ENCODE measurements around the gene TIMM29.

Gene TIMM29

DNA sequence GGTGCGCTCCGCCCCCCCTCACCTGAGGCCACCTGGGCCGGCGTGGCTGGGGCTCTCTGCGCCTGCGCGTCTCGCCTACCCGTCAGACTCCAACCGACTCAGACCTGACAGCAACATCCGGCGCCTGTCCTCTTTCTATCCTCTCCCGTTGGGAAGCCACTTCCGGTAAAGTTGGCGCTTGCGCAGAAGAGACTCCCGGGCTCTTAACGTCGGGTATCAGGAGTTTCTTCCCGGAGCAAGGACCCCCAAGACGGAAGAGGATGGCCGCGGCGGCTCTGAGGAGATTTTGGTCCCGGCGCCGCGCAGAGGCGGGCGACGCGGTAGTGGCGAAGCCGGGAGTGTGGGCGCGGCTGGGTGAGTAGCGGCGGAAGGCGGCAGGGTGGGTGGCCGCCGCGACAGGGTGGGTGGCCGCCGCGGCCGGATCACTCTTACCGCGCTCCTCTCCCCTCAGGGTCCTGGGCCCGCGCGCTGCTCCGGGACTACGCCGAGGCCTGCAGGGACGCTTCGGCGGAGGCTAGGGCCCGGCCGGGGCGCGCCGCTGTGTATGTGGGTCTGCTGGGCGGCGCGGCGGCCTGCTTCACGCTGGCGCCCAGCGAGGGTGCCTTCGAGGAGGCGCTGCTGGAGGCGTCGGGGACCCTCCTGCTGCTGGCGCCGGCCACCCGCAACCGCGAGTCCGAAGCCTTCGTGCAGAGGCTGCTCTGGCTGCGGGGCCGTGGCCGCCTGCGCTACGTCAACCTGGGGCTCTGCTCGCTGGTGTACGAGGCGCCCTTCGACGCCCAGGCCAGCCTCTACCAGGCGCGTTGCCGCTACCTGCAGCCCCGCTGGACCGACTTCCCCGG lies at the start of gene TIMM29, which contains the start of gene YIPF2:
TSS of gene TIMM29 (plus strand) at position 249 of the 839 bp plus-strand sequence. CDS start at position 261, 12 bp downstream.
TSS of gene YIPF2 (minus strand) at position 77 of the 839 bp plus-strand sequence. CDS start 229 bp downstream, outside the sequence.
- DNase-seq: peak; percentile 97

DNA sequence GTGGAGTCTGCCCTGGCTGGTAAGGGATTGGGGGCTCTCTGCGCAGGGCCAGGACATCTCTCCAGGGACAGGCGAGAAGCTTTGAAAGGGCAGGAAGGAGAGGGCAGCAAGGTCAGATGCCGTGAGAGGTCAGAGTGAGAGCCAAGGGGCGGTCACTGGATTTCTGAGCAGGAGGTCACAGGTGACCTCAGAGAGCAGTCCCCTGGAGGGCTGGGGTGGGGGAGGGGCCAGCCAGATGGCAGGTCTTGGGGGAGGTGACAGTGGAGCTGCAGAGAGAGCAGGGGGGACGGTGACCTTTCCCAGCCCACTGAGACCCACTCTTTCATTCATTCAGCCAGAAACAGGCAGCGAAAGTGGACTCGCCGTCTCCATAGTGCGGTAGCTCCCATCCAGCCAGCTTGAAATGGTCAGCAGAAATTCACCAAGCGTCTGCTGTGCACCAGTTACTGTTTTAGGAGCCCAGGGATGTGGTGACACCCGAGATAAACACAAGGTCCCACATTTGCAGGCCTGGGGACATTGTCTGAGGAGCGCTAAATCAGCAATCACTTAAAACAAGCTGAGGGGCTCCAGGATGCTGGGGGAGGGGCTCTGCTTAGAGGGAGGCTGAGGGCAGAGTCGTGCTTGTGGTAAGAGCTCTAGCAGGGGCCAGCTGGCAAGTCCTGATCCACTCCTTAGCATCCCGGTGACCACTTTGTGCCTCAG lies 47.1 kb upstream of the TIMM29 start:
- no peak for DNase-seq

DNA sequence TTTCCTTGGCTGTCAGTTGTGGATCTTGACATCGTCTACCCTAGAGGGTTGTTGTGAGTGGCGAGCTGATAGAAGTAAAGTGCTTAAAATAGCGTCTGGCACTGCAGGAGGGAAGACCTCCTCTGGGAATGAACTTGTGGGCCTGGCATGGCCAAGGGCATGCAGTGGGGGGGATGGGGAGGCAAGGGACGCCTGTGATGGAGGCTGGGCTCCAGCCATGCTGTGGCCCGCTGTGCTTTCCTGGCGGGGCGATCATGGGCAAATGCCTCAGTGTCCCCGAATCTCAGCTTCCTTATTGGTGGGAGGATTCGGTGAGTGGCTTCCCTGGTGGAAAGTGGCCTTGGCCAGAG lies 46.5 kb upstream of the TIMM29 start:
- DNase-seq: no peak

DNA sequence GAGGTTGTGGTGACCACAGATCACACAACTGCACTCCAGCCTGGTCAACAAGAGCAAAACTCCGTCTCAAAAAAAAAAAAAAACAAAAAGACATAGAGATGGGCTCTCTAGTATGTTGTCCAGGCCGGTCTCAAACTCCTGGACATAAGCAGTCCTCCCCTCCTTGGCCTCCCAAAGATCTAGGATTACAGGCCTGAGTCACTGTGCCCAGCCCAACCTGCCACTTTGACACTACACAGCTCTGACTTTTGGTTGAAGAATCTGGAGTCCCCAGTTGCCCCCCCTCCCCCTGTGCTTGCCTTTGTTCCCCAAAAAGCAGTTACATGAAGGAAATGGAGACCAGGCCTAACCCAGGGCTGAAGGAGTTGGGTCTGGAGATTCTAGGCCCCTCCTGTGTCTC lies 44.3 kb upstream of the TIMM29 start:
- DNase-seq: no peak

DNA sequence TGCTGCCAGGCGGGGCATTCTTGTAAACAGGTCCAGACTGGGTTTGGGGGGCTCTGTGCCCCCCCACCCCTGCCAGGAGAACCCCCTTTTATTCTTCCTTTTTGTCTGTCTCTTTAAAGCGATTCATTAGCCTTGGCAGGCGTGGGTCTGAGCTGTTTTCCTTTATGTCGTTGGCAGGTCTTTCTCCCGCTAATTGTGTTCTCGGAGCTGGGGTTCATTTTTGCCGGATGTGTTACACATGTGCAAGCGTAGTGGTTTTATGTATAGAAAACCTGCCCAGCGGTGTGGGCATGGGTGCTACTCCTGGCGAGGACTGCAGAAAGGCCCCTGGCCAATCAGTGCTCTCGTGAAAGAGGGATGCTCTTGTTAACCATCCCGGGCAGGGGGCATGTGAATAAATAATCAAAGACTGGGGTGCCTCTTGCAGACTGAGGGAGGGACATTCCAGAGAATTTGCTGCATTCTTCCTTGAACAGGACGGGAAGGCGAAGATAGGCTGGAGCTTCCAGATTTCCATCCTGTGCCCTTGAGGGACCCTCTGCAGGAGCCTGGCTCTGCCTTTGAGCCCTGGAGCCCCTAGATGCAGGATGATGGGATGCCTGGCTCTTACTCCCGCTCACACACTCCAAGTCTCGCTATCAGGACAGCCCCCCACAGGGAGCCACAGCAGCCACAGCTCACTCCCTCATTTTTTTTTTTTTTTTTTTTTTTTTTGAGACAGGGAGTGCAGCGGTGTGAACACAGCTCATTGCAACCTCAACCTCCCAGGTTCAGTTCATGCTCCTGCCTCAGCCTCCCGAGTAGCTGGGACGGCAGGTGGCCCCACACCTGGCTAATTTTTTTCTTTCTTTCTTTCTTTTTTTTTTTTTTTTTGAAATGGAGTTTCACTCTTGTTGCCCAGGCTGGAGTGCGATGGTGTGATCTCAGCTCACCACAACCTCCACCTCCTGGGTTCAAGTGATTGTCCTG lies 43.1 kb upstream of the TIMM29 start:
- no peak for DNase-seq

DNA sequence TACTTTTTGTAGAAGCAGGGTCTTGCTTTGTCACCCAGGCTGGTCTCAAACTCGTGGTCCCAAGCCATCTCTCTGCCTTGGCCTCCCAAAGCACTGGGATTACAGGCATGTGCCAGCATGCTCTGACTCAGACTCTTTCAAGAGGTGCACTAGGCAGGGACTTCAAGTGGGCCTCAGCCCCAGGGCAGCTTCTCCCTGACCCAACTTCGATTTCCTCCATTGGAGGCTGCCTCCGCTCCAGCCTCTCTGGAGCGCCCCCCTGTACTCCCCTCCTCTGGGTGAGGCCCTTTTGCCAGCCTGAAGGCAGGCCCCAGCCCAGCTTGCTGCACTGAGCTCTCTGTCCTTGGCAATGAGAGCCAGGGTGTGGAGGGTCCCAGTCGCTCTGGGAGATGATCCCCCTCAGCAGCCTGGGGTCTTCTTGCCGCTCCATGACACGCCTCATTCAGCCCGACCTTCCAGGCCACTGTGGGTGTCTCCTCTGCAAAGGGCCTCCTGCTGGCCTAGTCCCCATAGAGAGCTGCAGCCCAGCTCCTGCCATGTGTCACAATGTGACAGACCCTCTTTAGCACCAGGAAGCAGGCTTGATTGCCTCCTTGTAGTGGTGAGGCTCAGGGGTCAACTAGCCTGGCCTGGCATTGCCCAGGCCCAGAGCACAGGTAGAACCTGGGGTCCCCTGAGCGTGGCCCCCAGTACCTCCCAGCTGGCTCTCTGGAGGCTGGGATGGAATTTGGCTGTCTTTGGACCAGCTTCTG lies 40.8 kb upstream of the TIMM29 start:
- DNase-seq: no peak

DNA sequence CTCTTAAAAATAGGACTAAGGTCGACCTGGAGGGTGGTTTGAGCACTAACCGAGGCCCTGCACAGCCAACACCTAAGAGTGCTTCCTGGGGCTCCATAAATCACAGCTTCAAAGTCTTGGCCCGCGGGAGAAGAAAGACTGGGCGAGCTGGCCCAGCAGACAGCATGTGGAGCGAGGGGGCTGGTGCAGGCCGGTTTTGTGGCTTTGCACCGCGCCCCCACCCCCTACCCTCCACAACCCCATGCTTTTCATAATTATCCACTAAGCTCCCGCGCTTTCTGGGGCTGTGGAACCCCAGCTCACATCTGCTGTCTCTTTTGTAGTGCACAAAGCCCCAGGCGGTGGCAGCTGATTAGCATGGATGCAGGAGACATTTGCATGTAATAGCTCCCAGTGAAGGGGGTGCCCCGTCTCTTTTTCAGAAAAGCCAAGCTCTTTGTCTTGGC lies 40.2 kb upstream of the TIMM29 start:
- DNase-seq: no peak

DNA sequence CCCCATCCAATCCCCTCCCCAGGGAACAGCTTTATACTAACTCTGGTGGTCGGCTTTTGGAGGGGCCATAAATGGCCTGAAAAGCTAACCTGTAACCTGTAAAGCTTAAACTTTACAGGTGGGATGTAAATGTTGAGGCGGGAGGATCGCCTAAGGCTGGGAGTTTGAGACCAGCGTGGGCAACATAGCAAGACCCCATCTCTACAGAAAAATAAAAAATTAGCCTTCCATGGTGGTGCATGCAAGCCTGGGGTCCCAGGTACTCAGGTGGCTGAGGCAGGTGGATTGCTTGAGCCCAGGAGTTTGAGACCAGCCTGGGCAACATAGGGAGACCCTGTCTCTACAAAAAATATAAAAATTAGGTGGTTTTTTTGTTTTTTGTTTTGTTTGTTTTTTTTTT lies 38.7 kb upstream of the TIMM29 start:
- DNase-seq: no peak

DNA sequence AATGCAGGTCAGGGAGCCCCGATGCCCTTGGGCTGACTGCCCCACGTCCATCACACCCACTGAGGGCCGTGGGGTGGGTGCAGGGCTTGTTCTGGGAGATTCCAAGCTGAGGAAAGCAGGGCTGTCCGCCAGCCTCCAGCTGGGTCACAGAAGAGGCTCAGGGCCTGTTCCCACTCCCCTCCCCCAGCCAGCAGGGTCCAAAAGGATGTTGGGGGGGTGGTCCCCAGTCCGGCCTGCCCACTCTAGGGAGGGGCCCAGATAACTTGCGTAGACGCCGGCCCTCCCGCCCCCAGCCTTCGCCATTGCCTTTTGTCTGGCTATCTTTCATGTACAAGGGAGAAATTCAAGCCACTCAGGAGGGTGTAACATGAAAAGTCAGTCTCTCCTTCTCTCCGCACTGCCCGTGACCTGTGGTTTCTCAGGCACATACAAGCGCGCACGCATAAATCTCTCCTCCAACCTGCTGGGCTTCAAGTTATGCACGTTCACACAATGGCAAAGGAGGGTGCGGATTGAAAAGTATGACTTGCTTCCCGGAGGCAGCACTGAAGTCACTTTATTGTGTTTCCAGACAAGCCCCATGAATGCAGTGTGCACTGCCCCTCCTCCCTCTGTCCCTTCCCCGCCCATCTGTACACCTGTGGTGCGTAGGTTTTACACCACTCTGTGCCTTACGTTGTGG lies 37.1 kb upstream of the TIMM29 start:
- DNase-seq: no peak

DNA sequence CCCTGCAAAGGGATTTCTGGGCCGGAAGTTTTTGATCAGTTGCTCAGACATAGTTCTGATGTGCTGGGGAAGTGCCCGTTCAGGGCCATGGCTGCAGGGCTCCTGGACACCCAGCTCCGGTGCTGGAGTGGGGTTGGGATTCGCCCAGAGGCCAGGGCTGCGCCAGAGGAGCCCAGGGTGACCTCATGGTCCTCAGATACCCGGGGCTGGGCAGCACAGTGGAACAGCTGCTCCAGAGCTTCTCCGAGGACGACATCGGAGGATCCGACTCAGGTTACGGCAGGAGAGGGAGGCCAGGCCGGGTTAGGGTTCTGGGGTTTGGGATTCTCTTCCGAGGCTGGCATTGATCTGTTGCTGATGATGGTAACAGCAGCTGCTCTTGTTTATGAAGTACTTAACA lies 36.4 kb upstream of the TIMM29 start:
- no peak for DNase-seq

DNA sequence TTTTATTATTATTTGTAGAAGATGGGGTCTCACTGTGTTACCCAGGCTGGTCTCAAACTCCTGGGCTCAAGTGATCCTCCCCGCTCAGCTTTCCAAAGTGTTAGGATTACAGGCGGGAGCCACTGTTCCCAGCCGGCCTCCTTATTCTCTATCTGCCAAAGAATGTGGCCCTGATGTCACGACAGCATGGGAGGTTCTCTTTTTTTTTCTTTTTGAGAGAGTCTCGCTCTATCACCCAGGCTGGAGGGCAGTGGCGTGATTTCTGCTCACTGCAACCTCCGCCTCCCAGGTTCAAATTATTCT lies 33.7 kb upstream of the TIMM29 start:
- DNase-seq: no peak

DNA sequence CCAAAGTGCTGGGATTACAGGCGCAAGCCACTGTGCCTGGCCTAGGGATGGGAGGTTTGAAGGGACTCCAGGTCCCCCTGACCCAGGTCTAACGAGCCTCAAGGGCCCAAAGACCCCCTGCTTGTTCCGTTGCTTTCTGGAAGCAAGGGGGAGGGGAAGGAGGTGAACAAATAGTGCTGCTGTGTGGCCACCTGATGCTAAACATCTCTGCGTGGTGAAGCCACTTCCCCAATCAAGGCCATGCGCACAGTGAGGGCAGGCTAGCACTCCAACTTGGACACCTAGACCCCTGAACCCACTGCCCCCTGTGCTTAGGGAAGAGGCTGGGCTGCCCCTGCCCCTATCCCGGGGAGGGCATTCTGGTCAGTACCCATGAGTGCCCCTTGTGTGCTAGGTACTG lies 33.2 kb upstream of the TIMM29 start:
- no peak for DNase-seq

DNA sequence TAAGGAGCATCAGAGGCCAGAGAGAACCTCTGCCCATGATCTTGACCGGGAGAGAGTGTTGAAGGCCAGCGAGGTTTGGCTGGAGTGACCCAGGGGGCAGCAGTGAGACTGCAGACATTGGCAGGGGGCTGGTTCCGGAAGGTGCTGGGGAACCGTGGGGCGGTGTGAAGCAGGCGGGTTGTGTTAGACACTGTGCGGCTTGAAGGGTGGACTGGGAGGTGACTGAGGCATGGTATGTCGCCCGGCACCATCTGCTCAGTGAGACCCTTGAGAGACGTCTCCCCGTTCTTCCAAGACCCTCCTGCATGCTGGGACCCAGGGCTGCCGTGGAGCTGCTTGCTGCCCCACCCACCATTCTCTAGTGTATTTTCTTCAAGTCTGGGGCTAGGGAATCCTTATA lies 32.7 kb upstream of the TIMM29 start:
- no peak for DNase-seq

DNA sequence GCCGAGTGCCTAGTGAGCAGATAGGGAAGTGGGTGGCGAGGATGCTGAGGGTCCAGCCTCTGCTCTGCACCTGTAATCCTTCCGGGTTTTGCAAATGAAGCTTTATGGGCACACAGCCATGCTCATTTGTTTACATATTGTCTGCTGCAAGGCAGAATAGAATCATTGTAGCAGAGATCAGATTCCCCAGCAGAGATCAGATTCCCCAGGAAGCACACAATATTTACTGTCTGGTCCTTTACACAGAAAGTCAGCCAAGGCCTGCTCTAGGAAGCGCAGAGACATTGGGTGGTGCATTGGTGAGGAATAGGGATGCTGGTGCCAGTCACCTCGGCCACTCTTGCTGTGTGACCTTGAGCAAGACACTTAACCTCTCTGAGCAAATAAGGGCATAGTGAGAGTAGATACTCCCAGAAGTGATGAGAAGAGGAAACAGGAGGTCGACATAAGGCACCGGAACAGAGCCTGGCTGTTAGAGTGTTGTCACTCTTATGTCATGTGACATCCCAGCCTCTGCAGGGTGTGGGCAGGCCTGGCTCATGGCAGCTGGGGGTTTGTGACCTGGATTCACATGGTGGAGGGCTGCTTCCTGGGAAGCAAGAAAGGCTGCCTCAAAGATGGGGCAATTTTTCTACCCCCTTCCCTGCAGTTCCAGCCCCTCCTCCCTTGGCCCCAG lies 31.6 kb upstream of the TIMM29 start:
- DNase-seq: peak; percentile 93

DNA sequence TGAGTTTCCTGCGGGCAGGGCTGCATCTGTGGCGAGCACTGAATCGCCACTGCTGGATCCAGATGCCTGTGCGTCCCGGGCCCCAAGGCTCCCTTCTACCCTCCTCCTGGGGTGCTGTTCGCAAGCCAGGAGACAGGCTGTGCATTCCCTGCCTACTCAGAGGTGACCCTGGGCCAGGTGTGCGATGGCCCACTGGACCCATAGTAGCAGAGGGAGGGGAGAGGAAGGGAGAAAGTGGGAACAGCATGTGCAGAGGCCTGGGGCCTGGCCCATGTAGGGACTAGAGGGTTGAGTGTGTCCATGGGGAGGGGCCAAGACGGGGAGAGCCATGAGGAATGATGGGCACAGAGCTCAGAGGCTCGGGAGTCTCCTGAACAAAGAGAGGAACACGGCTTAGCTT lies 30.0 kb upstream of the TIMM29 start:
- DNase-seq: no peak

DNA sequence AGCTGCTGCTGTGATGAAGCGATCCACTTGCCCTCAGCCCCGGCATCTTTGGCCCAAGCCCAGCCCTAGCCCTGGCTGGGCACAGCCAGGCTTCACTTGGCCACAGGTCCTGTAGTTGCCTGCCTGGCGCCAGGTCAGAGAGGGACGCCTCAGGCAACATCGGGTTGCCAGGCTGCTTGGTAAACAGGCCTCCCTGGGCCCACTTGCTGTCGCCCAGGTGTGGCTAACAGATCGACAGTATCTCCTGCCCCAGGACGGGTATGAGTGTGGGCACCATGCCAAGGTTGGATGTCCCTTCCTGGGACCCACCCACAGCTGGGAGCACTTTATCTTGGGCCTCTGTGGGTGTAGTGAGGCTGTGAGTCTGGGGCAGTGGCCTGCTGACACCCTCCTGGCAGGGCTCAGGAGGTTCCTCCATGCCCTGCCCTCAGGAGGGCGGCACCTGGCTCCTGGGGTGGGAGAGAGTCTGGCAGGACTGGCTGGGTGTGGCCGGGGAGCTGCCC lies 29.4 kb upstream of the TIMM29 start:
- DNase-seq: peak; percentile 66

DNA sequence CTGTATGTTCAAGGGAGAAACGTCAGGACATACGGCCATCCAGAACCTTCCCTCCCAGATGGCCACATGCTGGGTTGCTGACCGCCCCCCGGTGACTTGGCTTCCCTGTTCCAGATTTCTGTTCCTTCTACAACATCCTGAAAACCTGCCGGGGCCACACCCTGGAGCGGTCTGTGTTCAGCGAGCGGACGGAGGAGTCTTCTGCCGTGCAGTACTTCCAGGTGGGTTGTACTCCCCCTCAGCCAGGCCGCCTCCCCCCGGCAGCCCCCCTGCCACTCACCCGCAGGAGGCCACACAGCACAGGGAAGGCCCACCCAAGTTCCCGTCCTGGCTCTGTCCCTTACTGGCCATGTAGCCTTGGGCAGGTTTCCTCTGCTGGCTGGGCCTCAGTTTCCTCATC lies 20.7 kb upstream of the TIMM29 start:
- DNase-seq: no peak

DNA sequence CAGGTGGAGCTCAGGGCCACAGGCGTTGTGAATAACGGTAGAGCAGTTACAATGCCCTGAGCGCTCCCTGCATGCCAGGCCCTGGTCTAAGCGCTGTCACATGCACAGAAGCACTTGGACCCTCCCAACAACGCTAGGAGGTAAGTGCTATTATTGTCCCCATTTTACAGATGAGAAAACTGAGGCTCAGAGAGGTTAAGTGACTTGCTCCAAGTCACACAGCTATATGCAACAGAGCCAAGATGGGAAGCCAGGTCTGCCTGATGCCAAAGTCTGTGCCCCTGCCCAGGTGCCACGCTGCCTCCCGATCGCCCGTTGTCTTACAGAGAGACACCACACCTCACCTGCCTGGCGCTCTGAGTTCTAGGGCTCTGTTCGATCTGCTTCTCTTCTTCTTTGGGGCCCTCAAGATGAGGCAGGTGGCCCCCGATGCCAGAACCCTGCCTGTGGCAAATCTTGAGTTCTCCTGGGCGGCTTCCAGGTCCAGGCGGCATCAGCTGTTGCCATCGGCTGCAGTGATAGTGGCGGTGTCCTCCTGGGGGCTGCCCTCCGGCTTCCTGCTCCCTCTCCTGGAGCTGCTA lies 20.1 kb upstream of the TIMM29 start:
- no peak for DNase-seq

DNA sequence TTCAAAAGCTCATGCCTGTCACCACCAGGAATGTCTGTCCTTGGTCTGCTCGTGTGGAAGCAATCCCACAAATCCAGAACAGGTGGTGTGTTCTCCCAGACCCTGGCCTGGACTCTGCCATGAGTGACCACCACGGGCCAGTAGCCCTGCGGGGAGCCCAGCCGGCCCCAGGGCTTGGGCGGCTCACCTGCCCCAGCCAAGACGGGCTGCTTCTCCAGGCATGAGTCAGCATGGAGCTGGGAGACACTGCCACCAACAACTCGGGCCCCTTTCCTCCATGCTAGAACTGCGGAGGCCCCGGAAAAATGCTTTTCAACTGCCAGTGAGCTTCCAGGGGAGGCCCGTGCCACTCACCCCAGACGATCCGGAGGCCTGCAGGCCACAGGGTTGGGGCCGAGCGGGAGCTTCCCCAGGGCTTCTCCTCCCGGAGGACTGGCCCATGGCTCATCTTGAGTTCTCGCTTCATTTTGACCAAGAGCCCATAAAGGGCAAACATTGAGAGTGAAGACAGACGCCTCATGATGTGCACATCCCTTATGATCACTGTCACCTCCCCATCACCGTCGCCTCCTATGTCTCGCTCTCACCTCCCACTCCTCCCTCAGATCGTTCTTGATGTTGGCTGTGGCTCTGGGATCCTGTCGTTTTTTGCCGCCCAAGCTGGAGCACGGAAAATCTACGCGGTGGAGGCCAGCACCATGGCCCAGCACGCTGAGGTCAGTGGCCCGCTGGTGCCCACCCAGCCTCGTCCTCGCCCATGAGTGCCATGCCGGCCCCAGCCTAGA lies 16.8 kb upstream of the TIMM29 start:
- DNase-seq: no peak

DNA sequence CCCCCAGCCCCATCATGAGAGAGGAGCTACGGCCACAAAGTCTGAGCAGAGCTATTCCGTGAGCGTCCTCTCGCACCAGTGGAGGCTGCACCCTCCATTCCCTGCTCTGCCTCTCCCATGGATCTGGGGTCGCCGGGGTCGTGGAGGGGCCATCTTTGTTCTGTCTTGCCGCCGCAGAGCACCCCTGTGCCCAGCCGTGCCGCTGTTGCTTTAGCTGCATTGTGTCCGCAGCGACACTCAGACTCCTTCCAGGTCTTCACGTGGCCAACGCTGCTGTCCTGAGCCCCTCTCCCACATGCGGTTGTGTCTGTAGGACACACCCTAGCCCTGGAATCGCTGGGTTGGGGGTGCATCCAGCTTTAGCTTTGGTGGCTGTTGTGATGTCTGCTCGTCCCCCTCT lies 16.0 kb upstream of the TIMM29 start:
- DNase-seq: no peak

Measured in DMS53 (cell line).